ENCODE data around the gene RNF8.
"Not testable (repeated sequence)": the region's sequence is repeated elsewhere in the genome, so short reads cannot be mapped to it uniquely, and the experiment has no call there.

- TF ChIP-seq YY1 (IDR thresholded peaks at IDR 0.05; ENCODE audit: insufficient read depth, insufficient read length); SUZ12 (IDR thresholded peaks at IDR 0.05; ENCODE audit: extremely low read depth, insufficient read depth, insufficient read length): not testable (repeated sequence)
Measured at GRCh38 chr6:37401658-37402057, 47.9 kb downstream of the RNF8 start.
